ENCODE results near the gene ABCA2. TPM values are rescaled to one million over a fixed set of nuclear protein-coding genes. Genes with fewer than 3 reads are reported as not detected.
A peak's percentile ranks its signal among the peaks of the same experiment; 100 is the strongest.

The ABCA2 gene
- total and polyA plus RNA-seq, 2 experiments from 2014 or later = 30.5 to 56.7 TPM

DNA sequence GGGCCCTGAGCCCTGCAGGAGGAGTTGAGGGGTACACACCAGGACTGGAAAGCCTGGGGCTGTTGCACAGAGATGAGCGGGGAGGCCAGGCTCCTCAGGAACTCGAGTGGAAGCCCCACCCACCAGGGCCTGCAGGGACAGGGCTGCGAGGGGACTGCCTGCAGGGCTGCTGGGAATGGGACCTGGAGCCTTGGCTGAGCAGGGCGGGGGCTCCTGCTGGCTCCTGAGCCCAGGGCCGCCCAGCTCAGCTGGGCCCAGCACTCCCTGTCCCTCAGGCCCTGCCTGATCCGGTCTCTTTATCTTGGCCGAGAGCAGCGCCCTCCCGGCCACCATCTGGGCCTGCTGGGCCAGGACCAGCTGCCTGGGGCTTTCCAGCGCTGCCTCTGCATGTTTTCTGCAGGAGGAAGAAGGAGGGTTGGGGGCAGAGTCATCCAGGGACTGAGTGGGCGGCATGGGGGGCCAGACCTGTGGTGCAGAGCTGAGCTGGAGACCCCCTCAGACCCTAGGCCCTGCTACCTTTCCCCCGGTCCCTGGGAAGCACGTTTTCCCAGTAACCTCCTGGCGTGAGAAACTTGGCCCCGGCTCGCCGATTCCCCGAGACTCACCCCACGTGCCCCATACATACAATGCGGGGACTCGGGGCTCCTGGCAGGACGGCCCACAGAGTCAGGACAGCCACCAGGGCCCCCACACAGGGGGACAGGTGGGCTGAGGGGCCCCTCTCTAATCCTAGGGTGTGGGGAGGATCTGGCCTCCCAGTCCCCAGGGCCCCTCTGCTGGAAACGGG, 66.6 kb downstream of the ABCA2 start:
- Histone ChIP-seq H3K4me1 (ENCODE audit: low read depth) (peaks cover 4% of the 10 kb centered on the region), H3K4me3 (no peak overlapping the region), H3K36me3 (no peaks in the 10 kb centered on the region), H3K27ac (no peak overlapping the region), H3K27me3 (no peaks in the 10 kb centered on the region), H3K9me3 (ENCODE audit: low read depth) (no peaks in the 10 kb centered on the region)
- TF ChIP-seq, protein P1, sequence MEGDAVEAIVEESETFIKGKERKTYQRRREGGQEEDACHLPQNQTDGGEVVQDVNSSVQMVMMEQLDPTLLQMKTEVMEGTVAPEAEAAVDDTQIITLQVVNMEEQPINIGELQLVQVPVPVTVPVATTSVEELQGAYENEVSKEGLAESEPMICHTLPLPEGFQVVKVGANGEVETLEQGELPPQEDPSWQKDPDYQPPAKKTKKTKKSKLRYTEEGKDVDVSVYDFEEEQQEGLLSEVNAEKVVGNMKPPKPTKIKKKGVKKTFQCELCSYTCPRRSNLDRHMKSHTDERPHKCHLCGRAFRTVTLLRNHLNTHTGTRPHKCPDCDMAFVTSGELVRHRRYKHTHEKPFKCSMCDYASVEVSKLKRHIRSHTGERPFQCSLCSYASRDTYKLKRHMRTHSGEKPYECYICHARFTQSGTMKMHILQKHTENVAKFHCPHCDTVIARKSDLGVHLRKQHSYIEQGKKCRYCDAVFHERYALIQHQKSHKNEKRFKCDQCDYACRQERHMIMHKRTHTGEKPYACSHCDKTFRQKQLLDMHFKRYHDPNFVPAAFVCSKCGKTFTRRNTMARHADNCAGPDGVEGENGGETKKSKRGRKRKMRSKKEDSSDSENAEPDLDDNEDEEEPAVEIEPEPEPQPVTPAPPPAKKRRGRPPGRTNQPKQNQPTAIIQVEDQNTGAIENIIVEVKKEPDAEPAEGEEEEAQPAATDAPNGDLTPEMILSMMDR (IDR thresholded peaks at IDR 0.05; ENCODE audit: low read depth, low read length) = no peak
- peak in 1 of 2 donors; percentile 26 for DNase-seq (ENCODE audit: low read depth in 1 of 2, low spot score in 1 of 2)

DNA sequence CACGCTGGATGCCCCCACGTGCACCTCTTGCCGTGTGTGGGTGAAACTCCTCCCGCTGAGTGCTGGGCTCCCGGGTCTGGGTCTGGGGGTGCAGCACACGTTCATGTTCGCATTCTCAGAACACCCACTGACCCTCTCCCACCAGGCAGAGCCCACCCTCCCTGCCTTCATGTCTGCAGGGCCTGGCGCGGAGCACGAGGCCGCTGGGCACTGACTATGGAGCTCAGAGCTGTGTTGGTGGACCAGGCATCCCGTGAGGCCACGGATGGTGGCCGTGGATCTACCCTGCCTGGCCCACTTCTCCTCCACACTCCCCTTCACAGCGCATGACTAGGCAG, 67.1 kb downstream of the ABCA2 start:
- H3K27me3 ChIP-seq = no peaks in the 10 kb centered on the region
- no peak for DNase-seq (ENCODE audit: low read depth in 1 of 2, low spot score in 1 of 2)
- no peaks in the 10 kb centered on the region for H3K4me1 ChIP-seq (ENCODE audit: low read depth)
- no peak overlapping the region for H3K4me3 ChIP-seq
- H3K9me3 ChIP-seq (ENCODE audit: low read depth) = no peaks in the 10 kb centered on the region
- H3K36me3 ChIP-seq = no peaks in the 10 kb centered on the region
- no peak overlapping the region for H3K27ac ChIP-seq
- TF ChIP-seq, protein P1 (IDR thresholded peaks at IDR 0.05; ENCODE audit: low read depth, low read length) = no peak

DNA sequence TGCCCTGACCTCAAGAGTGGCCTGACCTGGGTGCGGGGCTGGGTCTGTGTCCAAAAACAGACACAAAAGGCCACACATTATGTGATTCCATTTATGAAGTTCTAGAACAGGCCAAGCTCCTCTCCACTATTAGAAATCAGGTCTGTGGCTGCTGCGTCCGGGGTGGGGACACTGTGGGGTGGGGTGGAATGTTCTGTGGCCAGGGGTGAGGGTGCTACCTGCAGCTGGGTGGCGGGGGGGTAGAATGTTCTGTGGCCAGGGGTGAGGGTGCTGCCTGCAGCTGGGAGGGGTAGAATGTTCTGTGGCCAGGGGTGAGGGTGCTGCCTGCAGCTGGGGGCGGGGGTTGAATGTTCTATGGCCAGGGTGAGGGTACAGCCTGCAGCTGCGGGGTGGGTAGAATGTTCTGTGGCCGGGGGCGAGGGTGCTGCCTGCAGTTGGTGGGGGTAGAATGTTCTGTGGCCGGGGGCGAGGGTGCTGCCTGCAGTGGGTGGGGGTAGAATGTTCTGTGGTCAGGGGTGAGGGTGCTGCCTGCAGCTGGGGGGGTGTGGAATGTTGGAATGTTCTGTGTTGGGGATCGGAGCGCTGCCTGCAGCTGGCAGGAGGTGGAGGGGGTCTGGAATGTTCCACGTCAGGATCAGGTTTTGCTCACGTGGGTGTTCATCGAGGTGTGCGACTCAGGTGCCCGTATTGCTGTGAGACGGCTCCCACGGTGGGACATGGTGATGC, 67.7 kb downstream of the ABCA2 start:
- Histone ChIP-seq H3K9me3 (ENCODE audit: low read depth) (no peaks in the 10 kb centered on the region), H3K36me3 (no peaks in the 10 kb centered on the region), H3K27ac (no peak overlapping the region), H3K4me3 (no peak overlapping the region), H3K27me3 (no peaks in the 10 kb centered on the region), H3K4me1 (ENCODE audit: low read depth) (no peaks in the 10 kb centered on the region)
- TF ChIP-seq, protein P1 (IDR thresholded peaks at IDR 0.05; ENCODE audit: low read depth, low read length) = no peak
- no peak for DNase-seq (ENCODE audit: low read depth in 1 of 2, low spot score in 1 of 2)

DNA sequence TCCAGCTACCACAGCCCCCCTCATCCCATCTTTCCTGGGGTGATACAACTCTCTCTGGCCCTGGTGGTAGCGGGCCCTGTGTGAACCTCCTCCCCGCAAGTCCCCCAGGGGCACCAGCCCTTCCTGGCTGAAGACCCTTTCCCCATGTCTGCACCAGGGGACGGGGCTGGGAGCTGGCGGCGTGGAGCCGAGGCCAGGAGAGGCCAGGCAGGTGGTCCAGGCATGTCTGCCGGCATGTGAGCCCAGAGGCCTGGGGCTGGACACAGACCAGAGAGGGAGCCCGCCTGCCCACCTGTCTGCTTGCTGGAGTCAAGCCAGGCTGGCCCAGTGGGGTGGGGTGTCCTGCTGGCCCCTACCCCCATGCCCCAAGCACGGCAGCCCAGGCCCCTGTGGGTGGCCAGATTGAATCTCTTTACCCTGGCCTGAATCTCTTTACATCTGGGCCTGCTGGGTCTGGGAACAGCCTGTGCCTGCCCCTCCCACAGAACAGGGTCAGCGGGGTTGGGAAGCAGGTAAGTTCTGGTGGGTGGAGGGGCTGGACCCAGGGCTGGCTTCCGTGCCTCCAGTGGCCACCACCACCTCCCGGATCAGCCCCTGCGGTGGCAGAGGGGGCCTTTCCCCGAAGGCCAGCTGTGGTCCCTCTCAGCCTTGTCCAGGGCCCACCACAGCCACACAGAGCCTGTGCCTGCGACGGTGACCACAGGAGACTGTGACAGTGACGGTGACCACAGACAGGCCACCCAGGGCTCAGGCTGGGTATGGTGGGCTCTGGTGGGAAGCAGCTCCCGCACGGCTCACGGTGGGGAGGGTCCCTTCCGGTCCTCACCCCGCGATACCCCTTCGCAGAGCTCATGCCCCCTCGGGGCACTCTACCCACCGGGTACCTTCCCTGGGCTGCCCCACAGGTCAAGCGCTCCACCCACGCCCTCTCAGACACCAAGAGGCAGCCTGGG, 68.9 kb downstream of the ABCA2 start:
- no peaks in the 10 kb centered on the region for H3K27me3 ChIP-seq
- TF ChIP-seq, protein P1 (IDR thresholded peaks at IDR 0.05; ENCODE audit: low read depth, low read length) = no peak
- H3K4me1 ChIP-seq (ENCODE audit: low read depth) = no peaks in the 10 kb centered on the region
- H3K27ac ChIP-seq = no peak overlapping the region
- no peaks in the 10 kb centered on the region for H3K36me3 ChIP-seq
- no peak overlapping the region for H3K4me3 ChIP-seq
- no peak for DNase-seq (ENCODE audit: low read depth in 1 of 2, low spot score in 1 of 2)
- H3K9me3 ChIP-seq (ENCODE audit: low read depth) = no peaks in the 10 kb centered on the region

DNA sequence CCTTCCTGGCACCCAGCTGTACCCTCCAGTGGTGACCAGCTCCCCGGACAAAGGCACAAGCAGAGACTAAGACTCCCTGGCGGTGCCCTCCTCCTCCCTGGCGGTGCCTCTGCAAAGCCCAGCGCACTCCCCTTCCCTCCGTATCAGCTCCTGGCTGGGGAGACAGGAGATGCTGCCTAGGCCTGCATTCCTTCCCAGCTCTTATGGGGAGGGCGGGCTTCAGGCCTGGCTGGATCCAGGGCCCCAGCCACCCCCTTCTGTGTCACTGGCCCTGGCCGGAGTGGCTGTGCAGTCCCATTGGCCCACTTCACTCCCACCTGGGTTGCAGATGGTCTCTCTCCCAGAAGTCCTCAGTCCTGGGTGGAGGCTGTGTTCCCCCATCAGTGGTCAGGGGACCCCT, 69.6 kb downstream of the ABCA2 start:
- Histone ChIP-seq H3K4me3 (no peak overlapping the region), H3K36me3 (no peaks in the 10 kb centered on the region), H3K9me3 (ENCODE audit: low read depth) (no peaks in the 10 kb centered on the region), H3K27me3 (no peaks in the 10 kb centered on the region), H3K27ac (no peak overlapping the region), H3K4me1 (ENCODE audit: low read depth) (no peaks in the 10 kb centered on the region)
- TF ChIP-seq, protein P1 (IDR thresholded peaks at IDR 0.05; ENCODE audit: low read depth, low read length) = no peak
- DNase-seq (ENCODE audit: low read depth in 1 of 2, low spot score in 1 of 2) = no peak

Data from cardiac muscle cell (in vitro differentiated cells and primary cell).